Measurements from ENCODE around the gene ADGRE1. TPM values are rescaled to one million over a fixed set of nuclear protein-coding genes. Genes with fewer than 3 reads are reported as not detected.

ADGRE1 gene
- polyA plus RNA-seq, 1 experiment: not detected

DNA sequence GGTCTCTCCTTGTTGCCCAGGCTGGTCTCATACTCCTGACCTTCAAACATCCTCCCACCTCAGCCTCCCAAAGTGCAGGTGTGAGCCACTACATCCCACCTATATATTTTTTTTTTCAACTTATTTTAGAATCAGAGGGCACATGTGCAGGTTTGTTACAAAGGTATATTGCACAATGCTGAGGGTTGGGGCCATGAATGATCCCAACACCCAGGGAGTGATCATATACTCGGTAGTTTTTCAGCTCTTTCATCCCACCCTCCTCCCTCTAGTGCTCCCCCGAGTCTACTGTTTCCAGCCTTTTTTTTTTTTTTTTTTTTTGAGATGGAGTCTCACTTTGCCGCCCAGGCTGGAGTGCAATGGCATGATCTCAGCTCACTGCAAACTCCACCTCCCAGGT lies 38.4 kb upstream of the ADGRE1 start:
- H3K4me3 ChIP-seq (ENCODE audit: low read depth, low read length): no peak overlapping the region
- CTCF ChIA-PET: interaction anchor here (1.0 to 1.6 kb wide), 2 partner anchors 13 kb away, joined by 3 read pairs; no protein-coding TSS in a partner anchor
- TF ChIP-seq, protein P1, sequence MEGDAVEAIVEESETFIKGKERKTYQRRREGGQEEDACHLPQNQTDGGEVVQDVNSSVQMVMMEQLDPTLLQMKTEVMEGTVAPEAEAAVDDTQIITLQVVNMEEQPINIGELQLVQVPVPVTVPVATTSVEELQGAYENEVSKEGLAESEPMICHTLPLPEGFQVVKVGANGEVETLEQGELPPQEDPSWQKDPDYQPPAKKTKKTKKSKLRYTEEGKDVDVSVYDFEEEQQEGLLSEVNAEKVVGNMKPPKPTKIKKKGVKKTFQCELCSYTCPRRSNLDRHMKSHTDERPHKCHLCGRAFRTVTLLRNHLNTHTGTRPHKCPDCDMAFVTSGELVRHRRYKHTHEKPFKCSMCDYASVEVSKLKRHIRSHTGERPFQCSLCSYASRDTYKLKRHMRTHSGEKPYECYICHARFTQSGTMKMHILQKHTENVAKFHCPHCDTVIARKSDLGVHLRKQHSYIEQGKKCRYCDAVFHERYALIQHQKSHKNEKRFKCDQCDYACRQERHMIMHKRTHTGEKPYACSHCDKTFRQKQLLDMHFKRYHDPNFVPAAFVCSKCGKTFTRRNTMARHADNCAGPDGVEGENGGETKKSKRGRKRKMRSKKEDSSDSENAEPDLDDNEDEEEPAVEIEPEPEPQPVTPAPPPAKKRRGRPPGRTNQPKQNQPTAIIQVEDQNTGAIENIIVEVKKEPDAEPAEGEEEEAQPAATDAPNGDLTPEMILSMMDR (IDR thresholded peaks at IDR 0.05; ENCODE audit: insufficient read depth, low read depth, low read length): no peak
- POLR2A ChIA-PET: no interaction called here
- H3K36me3 ChIP-seq (ENCODE audit: control insufficient read depth, insufficient read depth, low read length): no peaks in the 10 kb centered on the region
- DNase-seq (ENCODE audit: low read depth): no peak
- no peaks in the 10 kb centered on the region for H3K27me3 ChIP-seq (ENCODE audit: control insufficient read depth, insufficient read depth, low read length)

DNA sequence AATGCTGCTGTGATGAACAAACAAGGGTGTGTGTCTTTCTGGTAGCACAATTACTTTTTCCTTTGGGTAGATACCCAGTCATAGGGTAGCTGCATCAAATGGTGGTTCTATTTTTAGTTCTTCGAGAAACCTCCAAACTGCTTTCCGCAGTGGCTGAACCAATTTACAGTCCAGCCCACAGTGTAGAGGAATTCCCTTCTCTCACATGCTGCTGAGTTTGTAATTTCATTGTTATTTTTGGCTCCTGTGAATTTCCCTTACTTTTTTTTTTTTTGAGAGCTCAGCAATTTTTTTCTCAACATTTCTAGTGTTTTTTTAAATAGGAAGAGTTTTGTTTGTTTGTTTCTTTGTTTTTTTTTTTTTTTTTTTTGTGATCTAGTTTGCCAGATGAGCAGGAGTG lies 37.5 kb upstream of the ADGRE1 start:
- Histone ChIP-seq H3K4me3 (ENCODE audit: low read depth, low read length) (no peak overlapping the region), H3K36me3 (ENCODE audit: control insufficient read depth, insufficient read depth, low read length) (no peaks in the 10 kb centered on the region), H3K27me3 (ENCODE audit: control insufficient read depth, insufficient read depth, low read length) (no peaks in the 10 kb centered on the region; the same call in 1 of the 2 replicates)
- ChIA-PET CTCF (interaction anchor here (1.6 kb wide), 1 partner anchor 12 kb away, joined by 3 read pairs; no protein-coding TSS in a partner anchor), POLR2A (interaction anchor here (0.6 kb wide), 1 partner anchor 10 kb away, joined by 4 read pairs; no protein-coding TSS in a partner anchor)
- TF ChIP-seq, protein P1 (IDR thresholded peaks at IDR 0.05; ENCODE audit: insufficient read depth, low read depth, low read length): no peak
- no peak for DNase-seq (ENCODE audit: low read depth)

DNA sequence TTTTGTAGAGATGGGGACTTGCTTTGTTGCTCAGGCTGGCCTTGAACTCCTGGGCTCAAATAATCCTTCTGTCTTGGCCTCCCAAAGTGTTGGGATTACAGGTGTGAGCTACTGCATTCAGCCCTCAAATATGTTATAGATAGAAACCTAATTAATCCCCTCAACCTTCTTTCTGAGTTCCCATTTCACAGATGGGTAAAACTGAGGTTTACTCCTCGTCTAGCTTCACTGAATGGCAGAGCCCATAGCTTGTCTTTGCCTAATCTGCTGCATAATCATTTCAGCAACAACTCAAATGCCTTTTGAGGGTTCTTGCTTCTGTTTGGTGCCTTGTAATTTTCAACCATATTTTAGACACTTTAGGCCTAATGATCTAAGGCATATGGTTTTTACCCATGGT lies 36.0 kb upstream of the ADGRE1 start:
- POLR2A ChIA-PET: no interaction called here
- H3K36me3 ChIP-seq (ENCODE audit: control insufficient read depth, insufficient read depth, low read length): no peaks in the 10 kb centered on the region
- CTCF ChIA-PET: interaction anchor here (0.8 to 1.2 kb wide), 3 partner anchors 12 to 218 kb away, joined by 3 read pairs; no protein-coding TSS in a partner anchor
- TF ChIP-seq, protein P1 (IDR thresholded peaks at IDR 0.05; ENCODE audit: insufficient read depth, low read depth, low read length): no peak
- no peak overlapping the region for H3K4me3 ChIP-seq (ENCODE audit: low read depth, low read length)
- H3K27me3 ChIP-seq (ENCODE audit: control insufficient read depth, insufficient read depth, low read length): no peaks in the 10 kb centered on the region; the same call in 1 of the 2 replicates
- no peak for DNase-seq (ENCODE audit: low read depth)

DNA sequence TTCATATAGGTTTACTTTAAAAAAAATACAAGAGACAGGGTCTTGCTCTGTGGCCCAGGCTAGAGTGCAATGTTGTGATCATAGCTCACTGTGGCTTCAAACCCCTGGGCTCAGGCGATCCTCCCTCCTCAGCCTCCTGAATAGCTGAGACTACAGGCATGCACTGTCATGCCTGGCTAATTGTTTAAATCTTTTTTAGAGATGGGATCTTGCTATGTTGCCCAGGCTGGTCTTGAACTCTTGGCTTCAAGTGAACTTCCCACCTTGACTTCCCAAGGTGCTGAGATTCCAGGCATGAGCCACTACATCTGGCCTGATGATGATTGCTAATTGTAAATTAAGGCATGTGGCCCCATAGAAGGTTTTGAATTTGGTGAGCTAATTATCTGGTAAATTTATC lies 35.4 kb upstream of the ADGRE1 start:
- H3K4me3 ChIP-seq (ENCODE audit: low read depth, low read length): no peak overlapping the region
- TF ChIP-seq, protein P1 (IDR thresholded peaks at IDR 0.05; ENCODE audit: insufficient read depth, low read depth, low read length): no peak
- ChIA-PET CTCF (interaction anchor here (1.0 to 1.1 kb wide), 2 partner anchors 12 to 115 kb away, joined by 3 read pairs; no protein-coding TSS in a partner anchor), POLR2A (no interaction called here)
- no peak for DNase-seq (ENCODE audit: low read depth)
- H3K36me3 ChIP-seq (ENCODE audit: control insufficient read depth, insufficient read depth, low read length): no peaks in the 10 kb centered on the region
- H3K27me3 ChIP-seq (ENCODE audit: control insufficient read depth, insufficient read depth, low read length): no peaks in the 10 kb centered on the region; the same call in 1 of the 2 replicates

DNA sequence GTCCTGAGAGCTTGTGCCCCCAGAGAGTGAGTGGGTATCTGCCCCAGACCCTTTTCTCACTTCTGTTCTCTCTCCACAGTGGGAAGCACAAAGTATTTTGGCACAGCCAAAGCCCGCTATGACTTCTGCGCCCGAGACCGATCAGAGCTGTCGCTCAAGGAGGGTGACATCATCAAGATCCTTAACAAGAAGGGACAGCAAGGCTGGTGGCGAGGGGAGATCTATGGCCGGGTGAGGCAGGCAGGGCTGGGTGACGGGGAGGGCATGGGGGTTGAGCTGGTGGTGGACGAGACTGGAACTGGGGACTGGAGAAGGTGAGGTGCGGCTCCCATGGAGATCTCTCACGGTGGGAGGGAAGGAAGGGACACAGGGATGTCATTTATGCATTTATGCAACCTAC lies 33.5 kb upstream of the ADGRE1 start:
- DNase-seq (ENCODE audit: low read depth): no peak
- CTCF ChIA-PET: no interaction called here
- no peak overlapping the region for H3K4me3 ChIP-seq (ENCODE audit: low read depth, low read length)
- TF ChIP-seq, protein P1 (IDR thresholded peaks at IDR 0.05; ENCODE audit: insufficient read depth, low read depth, low read length): no peak
- POLR2A ChIA-PET: no interaction called here
- H3K27me3 ChIP-seq (ENCODE audit: control insufficient read depth, insufficient read depth, low read length): no peaks in the 10 kb centered on the region; the same call in 1 of the 2 replicates
- H3K36me3 ChIP-seq (ENCODE audit: control insufficient read depth, insufficient read depth, low read length): no peaks in the 10 kb centered on the region
